Prostate gland (tissue), 2 donors: Measurements from ENCODE around the gene MYRF.

Source experiments
- POLR2A ChIP-seq: fragments of 450-650 bp; IDR thresholded peaks from one replicate; pipeline ENCODE4 v1.6.1; 2016; ENCODE audit warnings: antibody characterized with exemption, mild to moderate bottlenecking
- POLR2AphosphoS5 ChIP-seq: sonication (generic); formaldehyde crosslinking; IDR thresholded peaks from one replicate; pipeline ENCODE4 v1.6.1; 2017; ENCODE audit warnings: antibody characterized with exemption
- TF ChIP-seq, protein P1 (sequence below), 4 experiments: fragments of 200-600 bp in 2 of 4; fragments of 450-650 bp in 2 of 4; sonication (generic) in 2 of 4; IDR thresholded peaks; 1 replicate in 3 of 4; 2 replicates in 1 of 4; pipeline ENCODE4 v1.5.1; 2016 to 2019; ENCODE audit warnings: antibody characterized with exemption in 4 of 4, mild to moderate bottlenecking in 2 of 4, moderate library complexity in 2 of 4

DNA sequence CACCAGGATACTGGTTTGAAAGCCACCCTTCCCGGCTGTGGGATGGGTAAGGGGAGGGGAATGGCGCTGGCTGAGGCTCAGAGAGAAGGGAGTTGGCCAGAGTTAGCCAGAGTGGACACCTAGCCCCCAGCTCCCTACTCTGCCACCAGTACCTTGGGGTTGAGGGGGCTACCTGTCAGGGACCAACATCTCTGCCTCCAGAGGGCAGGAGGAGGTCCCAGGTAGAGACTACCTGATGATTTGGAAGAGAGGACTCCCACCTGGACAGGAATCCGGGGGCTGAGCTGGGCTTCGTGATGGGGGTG lies 3.7 kb downstream of the MYRF start:
- TF ChIP-seq, protein P1, sequence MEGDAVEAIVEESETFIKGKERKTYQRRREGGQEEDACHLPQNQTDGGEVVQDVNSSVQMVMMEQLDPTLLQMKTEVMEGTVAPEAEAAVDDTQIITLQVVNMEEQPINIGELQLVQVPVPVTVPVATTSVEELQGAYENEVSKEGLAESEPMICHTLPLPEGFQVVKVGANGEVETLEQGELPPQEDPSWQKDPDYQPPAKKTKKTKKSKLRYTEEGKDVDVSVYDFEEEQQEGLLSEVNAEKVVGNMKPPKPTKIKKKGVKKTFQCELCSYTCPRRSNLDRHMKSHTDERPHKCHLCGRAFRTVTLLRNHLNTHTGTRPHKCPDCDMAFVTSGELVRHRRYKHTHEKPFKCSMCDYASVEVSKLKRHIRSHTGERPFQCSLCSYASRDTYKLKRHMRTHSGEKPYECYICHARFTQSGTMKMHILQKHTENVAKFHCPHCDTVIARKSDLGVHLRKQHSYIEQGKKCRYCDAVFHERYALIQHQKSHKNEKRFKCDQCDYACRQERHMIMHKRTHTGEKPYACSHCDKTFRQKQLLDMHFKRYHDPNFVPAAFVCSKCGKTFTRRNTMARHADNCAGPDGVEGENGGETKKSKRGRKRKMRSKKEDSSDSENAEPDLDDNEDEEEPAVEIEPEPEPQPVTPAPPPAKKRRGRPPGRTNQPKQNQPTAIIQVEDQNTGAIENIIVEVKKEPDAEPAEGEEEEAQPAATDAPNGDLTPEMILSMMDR (IDR thresholded peaks at IDR 0.05) = no peak
- TF ChIP-seq POLR2A (no peak), POLR2AphosphoS5 (no peak)
